IMR-90 (cell line): ENCODE data around the gene FOXO6. TPM values are rescaled to one million over a fixed set of nuclear protein-coding genes. Genes with fewer than 3 reads are reported as not detected.
A peak's percentile ranks its signal among the peaks of the same experiment; 100 is the strongest.

Source experiments
- ATAC-seq: fragments of 200-7000 bp; cut with Tn5 transposase; 2 replicates; pipeline ENCODE4 v1.9.1; 2020; ENCODE audit warnings: low read depth, mild to moderate bottlenecking, moderate library complexity
- BruUV-seq: library from RNA; stranded (reverse); fragments of 400-500 nt; replicated peaks from 2 replicates; lab custom pipeline; 2021; lab: Mats Ljungman, UMichigan
- CTCF ChIA-PET: fragments of 300-600 bp; formaldehyde crosslinking; extraction: SDS; loops from one replicate; lab custom pipeline; 2021; ENCODE audit warnings: antibody characterized with exemption; lab: Yijun Ruan, JAX
- POLR2A ChIA-PET: fragments of 300-600 bp; sonication (Branson Sonifier 250); formaldehyde crosslinking; loops from one replicate; lab custom pipeline; 2022; ENCODE audit warnings: antibody characterized with exemption; ENCODE audit not compliant: unreplicated experiment; lab: Charles Lee
- DNase-seq: peaks from one replicate; pipeline ENCODE4 v3.0.0; 2013
- H2AFZ ChIP-seq: replicated peaks from 2 replicates; pipeline ENCODE3; 2013; ENCODE audit warnings: low read length, mild to moderate bottlenecking; ENCODE audit not compliant: poor library complexity
- H2AK5ac ChIP-seq: 2 replicates; pipeline ENCODE4 v1.6.1; 2013; ENCODE audit warnings: low read depth, low read length, inconsistent platforms
- H2AK9ac ChIP-seq: replicated peaks from 2 replicates; pipeline ENCODE3; 2013; ENCODE audit warnings: mild to moderate bottlenecking, low read depth, low read length, moderate library complexity; ENCODE audit not compliant: poor library complexity
- H2BK120ac ChIP-seq: 2 replicates; pipeline ENCODE4 v1.6.1; 2013; ENCODE audit warnings: low read depth, low read length, inconsistent platforms
- H2BK15ac ChIP-seq: 3 replicates; pipeline ENCODE4 v1.6.1; 2013; ENCODE audit warnings: low read depth, low read length, inconsistent platforms
- H2BK20ac ChIP-seq: 2 replicates; pipeline ENCODE4 v1.6.1; 2013; ENCODE audit warnings: low read depth, mild to moderate bottlenecking, inconsistent platforms, low read length, moderate library complexity
- H2BK5ac ChIP-seq: 2 replicates; pipeline ENCODE4 v1.6.1; 2013; ENCODE audit warnings: mild to moderate bottlenecking, low read depth, low read length, inconsistent platforms; ENCODE audit not compliant: poor library complexity, severe bottlenecking
- H3K14ac ChIP-seq: replicated peaks from 2 replicates; pipeline ENCODE4 v1.6.1; 2013; ENCODE audit warnings: low read depth, low read length, inconsistent platforms
- H3K18ac ChIP-seq: 2 replicates; pipeline ENCODE4 v1.6.1; 2013; ENCODE audit warnings: low read depth, low read length, control low read depth
- H3K23ac ChIP-seq: 2 replicates; pipeline ENCODE4 v1.6.1; 2013; ENCODE audit warnings: low read depth, low read length, inconsistent platforms
- H3K27ac ChIP-seq: 2 replicates; pipeline ENCODE4 v1.5.1; 2013; ENCODE audit warnings: mild to moderate bottlenecking, control low read depth, low read length; ENCODE audit not compliant: insufficient read depth
- H3K27me3 ChIP-seq: 2 replicates; pipeline ENCODE4 v1.6.1; 2013; ENCODE audit warnings: low read length; ENCODE audit not compliant: control insufficient read depth, insufficient read depth
- H3K36me3 ChIP-seq: 2 replicates; pipeline ENCODE4 v1.6.1; 2013; ENCODE audit warnings: low read length, mixed read lengths; ENCODE audit not compliant: control insufficient read depth, insufficient read depth
- H3K4ac ChIP-seq: 2 replicates; pipeline ENCODE4 v1.6.1; 2013; ENCODE audit warnings: low read depth, low read length, inconsistent platforms
- H3K4me1 ChIP-seq: 2 replicates; pipeline ENCODE4 v1.6.1; 2013; ENCODE audit warnings: low read length, mixed read lengths; ENCODE audit not compliant: control insufficient read depth, insufficient read depth
- H3K4me2 ChIP-seq: 2 replicates; pipeline ENCODE4 v1.6.1; 2013; ENCODE audit warnings: low read depth, mild to moderate bottlenecking, control low read depth, low read length, moderate library complexity
- H3K4me3 ChIP-seq: 2 replicates; pipeline ENCODE4 v1.5.1; 2013; ENCODE audit warnings: low read depth, mild to moderate bottlenecking, control low read depth, low read length, moderate library complexity; ENCODE audit not compliant: insufficient read depth
- H3K56ac ChIP-seq: 2 replicates; pipeline ENCODE4 v1.6.1; 2013; ENCODE audit warnings: low read length, inconsistent platforms; ENCODE audit not compliant: insufficient read depth; ENCODE audit errors: extremely low read depth
- H3K79me1 ChIP-seq, 2 experiments: 2 replicates each; pipeline ENCODE4 v1.6.1; 2013; ENCODE audit warnings: low read length in 2 of 2, inconsistent platforms in 1 of 2, low read depth in 1 of 2
- H3K9ac ChIP-seq: 2 replicates; pipeline ENCODE4 v1.6.1; 2013; ENCODE audit warnings: low read depth, low read length, control low read depth
- H3K9me1 ChIP-seq: 2 replicates; pipeline ENCODE4 v1.6.1; 2013; ENCODE audit warnings: low read length, inconsistent platforms; ENCODE audit not compliant: insufficient read depth
- H3K9me3 ChIP-seq: 2 replicates; pipeline ENCODE4 v1.6.1; 2013; ENCODE audit warnings: low read length; ENCODE audit not compliant: control insufficient read depth, insufficient read depth
- H4K20me1 ChIP-seq: 2 replicates; pipeline ENCODE4 v1.6.1; 2013; ENCODE audit warnings: low read length, inconsistent platforms; ENCODE audit not compliant: insufficient read depth
- H4K5ac ChIP-seq: 2 replicates; pipeline ENCODE4 v1.6.1; 2013; ENCODE audit warnings: mild to moderate bottlenecking, low read depth, low read length, control low read depth
- H4K8ac ChIP-seq, 2 experiments: 2 replicates each; pipeline ENCODE4 v1.6.1; 2013; ENCODE audit warnings: low read depth in 2 of 2, low read length in 2 of 2, control low read depth in 1 of 2, inconsistent platforms in 1 of 2
- H4K91ac ChIP-seq: 2 replicates; pipeline ENCODE4 v1.6.1; 2013; ENCODE audit warnings: low read depth, low read length, inconsistent platforms; ENCODE audit not compliant: insufficient read depth
- CEBPB ChIP-seq: IDR thresholded peaks from 2 replicates; pipeline ENCODE4 v1.6.1; 2012; ENCODE audit warnings: low read depth, low read length, improper control_type of control experiment
- CTCF ChIP-seq: conservative IDR thresholded peaks from 2 replicates; pipeline ENCODE4 v1.5.1; 2012; ENCODE audit warnings: mild to moderate bottlenecking, low read depth, low read length, improper control_type of control experiment
- MAFK ChIP-seq: IDR thresholded peaks from 2 replicates; pipeline ENCODE4 v1.6.1; 2012; ENCODE audit warnings: low read depth, low read length, improper control_type of control experiment
- MAZ ChIP-seq: IDR thresholded peaks from 2 replicates; pipeline ENCODE4 v1.6.1; 2012; ENCODE audit warnings: low read depth, mild to moderate bottlenecking, low read length, improper control_type of control experiment, moderate library complexity, borderline replicate concordance
- NFE2L2 ChIP-seq: fragments of 150-350 bp; IDR thresholded peaks from 2 replicates; pipeline ENCODE4 v1.6.1; 2016; ENCODE audit warnings: low read depth, mild to moderate bottlenecking, low read length
- POLR2A ChIP-seq: IDR thresholded peaks from 2 replicates; pipeline ENCODE4 v1.6.1; 2012; ENCODE audit warnings: mild to moderate bottlenecking, low read depth, low read length
- USF2 ChIP-seq: fragments of 150-350 bp; IDR thresholded peaks from 2 replicates; pipeline ENCODE4 v1.6.1; 2017; ENCODE audit warnings: mild to moderate bottlenecking, antibody characterized with exemption, low read length, low read depth
- WGBS, 2 experiments: methylation state at CpG; one replicate each; pipeline versions ENCODE4 v1.1.5 to v1.1.7; 2013; ENCODE audit warnings: missing lambda C conversion rate in 2 of 2; ENCODE audit not compliant: insufficient read length in 1 of 2; ENCODE audit errors: extremely low coverage in 2 of 2; 5-methylcytosine and 5-hydroxymethylcytosine counted together
- dilution Hi-C: fragments of 300-500 bp; cut with HindIII; formaldehyde crosslinking; loops from one replicate; pipeline ENCODE4 v1.14.3; 2018; ENCODE audit warnings: low sequenced_read_pairs; ENCODE audit not compliant: unreplicated experiment
- in situ Hi-C: fragments of 300-500 bp; cut with MboI; formaldehyde crosslinking; loops from 3 replicates; pipeline ENCODE4 v1.14.3; 2019; ENCODE audit warnings: low sequenced_read_pairs, inconsistent platforms, mixed read lengths
- intact Hi-C: fragments of 100-400 bp; cut with micrococcal nuclease; formaldehyde crosslinking; loops from 2 replicates; pipeline ENCODE4 v1.10.0; 2022
- polyA plus RNA-seq, 3 experiments: library from polyadenylated mRNA; depleted of rRNA; stranded (reverse); fragments of >200 nt; gene quantifications; 2 replicates each; pipeline ENCODE4 v1.2.3, GENCODE V29; 2012; ENCODE audit warnings: low replicate concordance in 1 of 3
- total RNA-seq: library from RNA; depleted of rRNA; stranded (reverse); fragments of >200 nt; gene quantifications from 2 replicates; pipeline ENCODE4 v1.2.3, GENCODE V29; 2012

The FOXO6 gene
- total and polyA plus RNA-seq, 2 of the 4 experiments (the other 2 are of a cell fraction) = not detected

- intact Hi-C loops (no loop called here), in situ Hi-C loops (no loop called here), dilution Hi-C loops (no loop called here)
- Histone ChIP-seq H4K20me1 (no peaks in the 10 kb centered on the region), H3K27ac (no peak overlapping the region), H4K91ac (no peak overlapping the region), H2BK20ac (no peak overlapping the region), H2AK9ac (no peak overlapping the region), H2AFZ (no peak overlapping the region), H3K4ac (no peak overlapping the region), H3K4me3 (no peak overlapping the region), H3K23ac (no peak overlapping the region), H3K27me3 (peaks cover 68% of the 10 kb centered on the region), H3K9me3 (peaks cover 3% of the 10 kb centered on the region), H2BK15ac (no peak overlapping the region), H2BK120ac (no peak overlapping the region), H3K18ac (no peak overlapping the region), H3K9ac (no peak overlapping the region), H2BK5ac (no peak overlapping the region), H2AK5ac (no peak overlapping the region), H3K79me1 (no peaks in the 10 kb centered on the region), H3K36me3 (no peaks in the 10 kb centered on the region), H4K8ac (no peak overlapping the region), H4K5ac (no peak overlapping the region), H3K4me2 (no peak overlapping the region), H3K56ac (no peak overlapping the region), H3K14ac (no peak overlapping the region), H3K4me1 (no peaks in the 10 kb centered on the region), H3K9me1 (no peaks in the 10 kb centered on the region)
- ChIA-PET CTCF (no interaction called here), POLR2A (no interaction called here)
- WGBS, 2 experiments = no CpG with 5 or more reads among the region's 5 CpGs
- DNase-seq (no peak), ATAC-seq (no peak)
- TF ChIP-seq CTCF = no peak
- TF ChIP-seq MAZ = no peak
- no peak for TF ChIP-seq POLR2A
- no peak for TF ChIP-seq MAFK
- TF ChIP-seq USF2 = peak; percentile 47; the same call in 1 of the 2 replicates
- no peak for TF ChIP-seq NFE2L2
- TF ChIP-seq CEBPB = no peak
- no TSS peak for BruUV-seq
These were observed 35.8 kb downstream of the FOXO6 start for GRCh38 chr1:41397020-41397419.
